Liver (tissue), 9 donors: ENCODE measurements around the gene RNF144A. TPM values are rescaled to one million over a fixed set of nuclear protein-coding genes. Genes with fewer than 3 reads are reported as not detected.

Experiments used
- DNase-seq: peaks from one replicate; pipeline ENCODE4 v3.0.0-alpha.2; 2017; ENCODE audit warnings: low spot score
- H3K27ac ChIP-seq, 2 donors: one replicate each; pipeline ENCODE4 v1.7.0; 2013; ENCODE audit warnings: inconsistent platforms in 2 of 2, low read length in 2 of 2, control low read depth in 1 of 2, low read depth in 1 of 2, mild to moderate bottlenecking in 1 of 2
- H3K27me3 ChIP-seq, 4 donors: one replicate each; pipeline versions ENCODE4 v1.6.1 to v1.7.0; 2013; ENCODE audit warnings: low read length in 3 of 4, inconsistent platforms in 1 of 4, mild to moderate bottlenecking in 1 of 4, moderate library complexity in 1 of 4; ENCODE audit not compliant: control insufficient read depth in 4 of 4, insufficient read depth in 4 of 4
- H3K36me3 ChIP-seq, 4 donors: one replicate each; pipeline versions ENCODE4 v1.6.1 to v1.7.0; 2013; ENCODE audit warnings: low read length in 3 of 4, mild to moderate bottlenecking in 3 of 4, low read depth in 1 of 4, moderate library complexity in 1 of 4; ENCODE audit not compliant: control insufficient read depth in 4 of 4, insufficient read depth in 3 of 4
- H3K4me1 ChIP-seq, 4 donors: one replicate each; pipeline versions ENCODE4 v1.6.1 to v1.7.0; 2013; ENCODE audit warnings: low read length in 3 of 4, mild to moderate bottlenecking in 3 of 4, moderate library complexity in 1 of 4; ENCODE audit not compliant: control insufficient read depth in 4 of 4, insufficient read depth in 4 of 4
- H3K4me3 ChIP-seq, 3 donors: one replicate each; pipeline versions ENCODE4 v1.6.1 to v1.7.0; 2013; ENCODE audit warnings: low read length in 3 of 3, control low read depth in 1 of 3, low read depth in 1 of 3, mild to moderate bottlenecking in 1 of 3
- H3K9ac ChIP-seq, 2 donors: one replicate each; pipeline ENCODE4 v1.7.0; 2013; ENCODE audit warnings: low read length in 2 of 2, mild to moderate bottlenecking in 2 of 2, moderate library complexity in 2 of 2, control low read depth in 1 of 2, low read depth in 1 of 2
- H3K9me3 ChIP-seq, 4 donors: one replicate each; pipeline versions ENCODE4 v1.6.1 to v1.7.0; 2013; ENCODE audit warnings: low read length in 3 of 4; ENCODE audit not compliant: control insufficient read depth in 4 of 4
- CTCF ChIP-seq: fragments of 150-350 bp; IDR thresholded peaks from 2 replicates; pipeline ENCODE4 v1.5.1; 2017; ENCODE audit warnings: improper control_type of control experiment, low read depth, low read length; ENCODE audit not compliant: missing input control
- EGR1 ChIP-seq, 2 donors: IDR thresholded peaks; 2 replicates each; pipeline ENCODE4 v1.6.1; 2016 to 2018; ENCODE audit warnings: antibody characterized with exemption in 2 of 2, low read depth in 2 of 2
- FOXA1 ChIP-seq: IDR thresholded peaks from 2 replicates; pipeline ENCODE4 v1.6.1; 2016; ENCODE audit warnings: antibody characterized with exemption
- FOXA2 ChIP-seq: IDR thresholded peaks from 2 replicates; pipeline ENCODE4 v1.6.1; 2016; ENCODE audit warnings: antibody characterized with exemption
- GABPA ChIP-seq, 2 donors: IDR thresholded peaks in 1 of 2; conservative IDR thresholded peaks in 1 of 2; 2 replicates each; pipeline ENCODE4 v1.6.1; 2016; ENCODE audit warnings: antibody characterized with exemption in 2 of 2, mild to moderate bottlenecking in 1 of 2, moderate library complexity in 1 of 2
- HNF4A ChIP-seq, 2 donors: conservative IDR thresholded peaks; 2 replicates each; pipeline ENCODE4 v1.6.1; 2016; ENCODE audit warnings: antibody characterized with exemption in 2 of 2, mild to moderate bottlenecking in 2 of 2
- HNF4G ChIP-seq: IDR thresholded peaks from 2 replicates; pipeline ENCODE4 v1.6.1; 2016; ENCODE audit warnings: antibody characterized with exemption
- JUND ChIP-seq, 2 donors: IDR thresholded peaks; 2 replicates each; pipeline ENCODE4 v1.6.1; 2016; ENCODE audit warnings: antibody characterized with exemption in 2 of 2
- MAX ChIP-seq: IDR thresholded peaks from 2 replicates; pipeline ENCODE4 v1.6.1; 2016; ENCODE audit warnings: antibody characterized with exemption
- NR2F2 ChIP-seq: IDR thresholded peaks from 2 replicates; pipeline ENCODE4 v1.6.1; 2016; ENCODE audit warnings: antibody characterized with exemption
- RAD21 ChIP-seq, 2 donors: IDR thresholded peaks; 2 replicates each; pipeline ENCODE4 v1.6.1; 2016; ENCODE audit warnings: antibody characterized with exemption in 2 of 2, mild to moderate bottlenecking in 2 of 2
- REST ChIP-seq: IDR thresholded peaks from 2 replicates; pipeline ENCODE4 v1.6.1; 2016; ENCODE audit warnings: antibody characterized with exemption, mild to moderate bottlenecking
- RXRA ChIP-seq, 2 donors: IDR thresholded peaks; 2 replicates each; pipeline ENCODE4 v1.6.1; 2017 to 2018; ENCODE audit warnings: antibody characterized with exemption in 2 of 2, mild to moderate bottlenecking in 1 of 2
- SP1 ChIP-seq: IDR thresholded peaks from 2 replicates; pipeline ENCODE4 v1.6.1; 2018; ENCODE audit warnings: antibody characterized with exemption, mild to moderate bottlenecking
- TAF1 ChIP-seq: conservative IDR thresholded peaks from 2 replicates; pipeline ENCODE4 v1.6.1; 2016; ENCODE audit warnings: antibody characterized with exemption, mild to moderate bottlenecking
- YY1 ChIP-seq: IDR thresholded peaks from 2 replicates; pipeline ENCODE4 v1.6.1; 2016; ENCODE audit warnings: antibody characterized with exemption, mild to moderate bottlenecking
- WGBS: extraction: QIAGEN DNeasy Blood & Tissue Kit; methylation state at CpG from one replicate; pipeline ENCODE4 v1.1.7; 2013; 5-methylcytosine and 5-hydroxymethylcytosine counted together
- polyA plus RNA-seq, 2 donors: library from polyadenylated mRNA; stranded (reverse) in 1 of 2; unstranded in 1 of 2; fragments of 200-250 nt in 1 of 2; fragments of >200 nt in 1 of 2; fragmentation: Nextera tagmentation in 1 of 2; extraction: Ambion mirVana in 1 of 2; gene quantifications; one replicate each; pipeline versions ENCODE4 v1.2.1 to v1.2.3, GENCODE V29; 2013 to 2015
- total RNA-seq, 2 donors: library from RNA; depleted of rRNA; stranded (reverse); fragments of >200 nt; gene quantifications; one replicate each; pipeline ENCODE4 v1.2.3, GENCODE V29; 2014
- TF ChIP-seq, protein P1 (sequence below): IDR thresholded peaks from 2 replicates; pipeline ENCODE4 v1.6.1; 2016; ENCODE audit warnings: antibody characterized with exemption
- TF ChIP-seq, protein P2 (sequence below): IDR thresholded peaks from 2 replicates; pipeline ENCODE4 v1.6.1; 2016; ENCODE audit warnings: antibody characterized with exemption
- donor health status: healthy.
- donor health status: healthy.
- donor health status: healthy.
- donor health status: healthy.
- donor health status: healthy.

RNF144A gene
- total and polyA plus RNA-seq, 4 donors, result 1.0 to 10.4 (median 2.3) TPM

GRCh38 chr2:7073901-7074300, 156.7 kb downstream of the RNF144A start:
- no peak overlapping the region for H3K27ac ChIP-seq
- WGBS, result 78% methylated on average over 3 of the region's 3 CpGs
- TF ChIP-seq RXRA (IDR thresholded peaks at IDR 0.05) (no peak), TAF1 (no peak), CTCF (no peak), FOXA1 (no peak), HNF4G (no peak), NR2F2 (no peak), GABPA (IDR thresholded peaks at IDR 0.05 in 1 of 2, conservative IDR thresholded peaks at IDR 0.05 in 1 of 2) (no peak), EGR1 (IDR thresholded peaks at IDR 0.05; ENCODE audit: low read depth in 2 of 2) (no peak), REST (no peak), YY1 (no peak), JUND (IDR thresholded peaks at IDR 0.05) (no peak), RAD21 (IDR thresholded peaks at IDR 0.05) (no peak), HNF4A (conservative IDR thresholded peaks at IDR 0.05) (no peak), MAX (no peak), FOXA2 (no peak)
- TF ChIP-seq, protein P1, sequence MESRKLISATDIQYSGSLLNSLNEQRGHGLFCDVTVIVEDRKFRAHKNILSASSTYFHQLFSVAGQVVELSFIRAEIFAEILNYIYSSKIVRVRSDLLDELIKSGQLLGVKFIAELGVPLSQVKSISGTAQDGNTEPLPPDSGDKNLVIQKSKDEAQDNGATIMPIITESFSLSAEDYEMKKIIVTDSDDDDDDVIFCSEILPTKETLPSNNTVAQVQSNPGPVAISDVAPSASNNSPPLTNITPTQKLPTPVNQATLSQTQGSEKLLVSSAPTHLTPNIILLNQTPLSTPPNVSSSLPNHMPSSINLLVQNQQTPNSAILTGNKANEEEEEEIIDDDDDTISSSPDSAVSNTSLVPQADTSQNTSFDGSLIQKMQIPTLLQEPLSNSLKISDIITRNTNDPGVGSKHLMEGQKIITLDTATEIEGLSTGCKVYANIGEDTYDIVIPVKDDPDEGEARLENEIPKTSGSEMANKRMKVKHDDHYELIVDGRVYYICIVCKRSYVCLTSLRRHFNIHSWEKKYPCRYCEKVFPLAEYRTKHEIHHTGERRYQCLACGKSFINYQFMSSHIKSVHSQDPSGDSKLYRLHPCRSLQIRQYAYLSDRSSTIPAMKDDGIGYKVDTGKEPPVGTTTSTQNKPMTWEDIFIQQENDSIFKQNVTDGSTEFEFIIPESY, result no peak
- TF ChIP-seq, protein P2, sequence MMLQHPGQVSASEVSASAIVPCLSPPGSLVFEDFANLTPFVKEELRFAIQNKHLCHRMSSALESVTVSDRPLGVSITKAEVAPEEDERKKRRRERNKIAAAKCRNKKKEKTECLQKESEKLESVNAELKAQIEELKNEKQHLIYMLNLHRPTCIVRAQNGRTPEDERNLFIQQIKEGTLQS, result no peak
- DNase-seq, result no peak
- H3K4me1 ChIP-seq, result no peaks in the 10 kb centered on the region
- no peaks in the 10 kb centered on the region for H3K9me3 ChIP-seq
- H3K36me3 ChIP-seq, result no peaks in the 10 kb centered on the region
- no peaks in the 10 kb centered on the region for H3K27me3 ChIP-seq
- H3K4me3 ChIP-seq, result no peak overlapping the region
- H3K9ac ChIP-seq, result no peak overlapping the region

DNA sequence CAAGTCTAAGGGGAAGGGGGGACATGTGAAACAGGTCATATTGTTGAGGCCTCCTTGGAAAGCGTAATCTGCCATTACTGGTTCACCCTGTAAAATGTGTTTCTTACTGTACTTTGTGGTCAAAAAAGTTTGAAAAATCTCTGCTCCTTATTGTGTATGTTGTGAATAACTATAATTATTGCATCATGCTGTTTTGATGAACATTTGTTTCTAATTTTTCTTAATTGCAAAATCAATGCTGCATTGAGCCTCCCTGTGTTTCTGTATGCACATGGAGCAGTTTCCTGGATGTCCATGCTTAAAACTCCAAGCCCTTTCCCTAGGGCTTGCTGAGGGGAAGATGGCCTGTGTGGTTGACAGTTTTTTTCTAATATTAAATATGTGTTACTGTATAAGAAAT, 158.6 kb downstream of the RNF144A start:
- Histone ChIP-seq H3K9ac (no peak overlapping the region), H3K9me3 (no peaks in the 10 kb centered on the region), H3K4me1 (no peaks in the 10 kb centered on the region), H3K4me3 (no peak overlapping the region), H3K27ac (no peak overlapping the region), H3K36me3 (no peaks in the 10 kb centered on the region), H3K27me3 (no peaks in the 10 kb centered on the region)
- WGBS, result 100% methylated on average over 1 of the region's 1 CpG
- DNase-seq, result no peak
- TF ChIP-seq RXRA (IDR thresholded peaks at IDR 0.05) (no peak), HNF4G (no peak), JUND (IDR thresholded peaks at IDR 0.05) (no peak), RAD21 (IDR thresholded peaks at IDR 0.05) (no peak), FOXA1 (no peak), REST (no peak), TAF1 (no peak), HNF4A (conservative IDR thresholded peaks at IDR 0.05) (no peak), SP1 (no peak), NR2F2 (no peak)
- TF ChIP-seq, protein P2, result no peak
- TF ChIP-seq, protein P1, result no peak
